Measurements from ENCODE around the gene VIM.

Gene VIM

DNA sequence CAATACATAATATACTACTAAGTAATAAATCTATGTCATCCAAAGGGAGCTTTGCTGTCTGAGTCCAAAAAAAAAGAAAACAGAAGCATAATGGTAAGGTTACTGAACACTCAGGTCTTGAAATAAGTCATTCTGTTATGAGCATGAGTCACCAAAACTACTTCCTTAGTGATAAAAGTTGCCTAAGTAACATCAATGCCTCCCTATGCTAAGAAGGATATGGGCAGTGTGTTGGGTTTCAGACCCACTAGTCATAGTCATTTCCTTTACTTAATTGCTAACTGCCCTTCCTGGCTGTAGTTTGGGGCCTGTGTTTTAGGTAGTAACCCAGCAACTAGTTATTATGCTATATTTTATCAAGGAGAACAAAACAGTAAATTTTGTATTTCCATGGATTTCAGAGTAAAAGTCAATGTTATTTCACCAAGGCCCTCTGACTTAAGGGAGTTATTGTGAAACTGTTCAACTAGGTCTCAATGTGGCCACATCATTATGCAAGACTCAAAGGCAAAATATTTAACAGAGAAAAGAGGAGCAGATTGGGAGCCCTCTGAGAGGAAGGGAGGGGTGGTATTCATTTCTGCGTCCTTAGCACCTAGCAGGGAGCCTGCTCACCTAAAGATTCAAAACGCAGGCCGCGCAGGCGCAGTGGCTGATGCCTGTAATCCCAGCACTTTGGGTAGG is 11.7 kb upstream of the VIM start:
- DNase-seq (ENCODE audit: low spot score) = peak; percentile 72
- no peak for TF ChIP-seq CTCF (IDR thresholded peaks at IDR 0.05; ENCODE audit: extremely low read depth, missing control alignments)

- TF ChIP-seq CTCF (IDR thresholded peaks at IDR 0.05; ENCODE audit: extremely low read depth, missing control alignments) = no peak
- no peak for DNase-seq (ENCODE audit: low spot score)
Observed at GRCh38 chr10:17216901-17217395, 11.1 kb upstream of the VIM start.

DNA sequence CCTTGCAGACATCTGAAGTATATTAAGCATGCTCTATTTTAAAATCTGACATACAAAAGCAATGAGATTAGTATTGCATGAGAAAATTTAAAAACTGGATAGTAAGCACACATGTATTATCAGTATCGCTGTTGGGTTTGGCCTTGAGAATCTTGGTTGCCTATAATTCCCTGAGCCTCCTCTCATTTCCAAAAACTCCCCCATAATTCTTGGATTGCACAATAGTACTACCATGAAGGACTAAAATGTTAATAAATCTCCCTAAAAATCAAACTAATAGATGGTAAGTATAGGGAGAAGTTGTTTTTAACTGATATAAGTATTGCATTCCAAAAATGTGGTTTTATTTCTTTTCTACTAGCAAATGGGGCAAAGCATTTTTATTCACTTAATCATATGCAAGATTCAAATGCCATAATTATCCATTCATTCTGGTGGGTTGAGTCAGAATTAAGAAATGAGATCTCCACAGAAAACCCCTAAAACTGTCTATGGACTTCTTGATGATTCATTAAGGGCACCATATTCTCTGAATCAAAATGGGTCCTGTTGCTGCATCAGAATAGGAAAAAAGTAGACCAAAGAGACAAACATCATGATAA is 10.3 kb upstream of the VIM start:
- DNase-seq (ENCODE audit: low spot score) = no peak
- TF ChIP-seq CTCF (IDR thresholded peaks at IDR 0.05; ENCODE audit: extremely low read depth, missing control alignments) = no peak

- TF ChIP-seq CTCF (IDR thresholded peaks at IDR 0.05; ENCODE audit: extremely low read depth, missing control alignments) = no peak
- no peak for DNase-seq (ENCODE audit: low spot score)
Observed at GRCh38 chr10:17219024-17219423, 9.0 kb upstream of the VIM start.

DNA sequence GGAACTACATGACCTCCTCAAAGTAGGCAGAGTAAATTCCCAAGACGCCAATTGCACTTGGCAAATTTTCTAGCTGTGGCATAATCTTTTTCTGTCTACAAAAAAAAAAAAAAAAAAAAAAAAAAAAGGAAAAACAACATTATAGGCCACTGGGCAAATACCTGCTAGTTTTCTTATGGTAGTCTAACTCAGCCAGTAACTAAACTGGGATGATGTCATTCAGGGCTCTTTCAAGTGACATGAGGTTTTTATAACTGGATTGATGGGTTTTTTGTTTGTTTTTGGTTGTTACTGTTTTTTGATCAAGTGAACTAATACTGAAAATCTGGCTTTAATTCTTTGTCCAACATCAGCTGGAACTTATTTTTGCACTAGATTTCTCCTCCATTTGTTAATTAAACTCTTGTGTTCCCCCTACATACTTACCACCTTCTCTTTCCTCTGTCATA is 7.4 kb upstream of the VIM start:
- no peak for DNase-seq (ENCODE audit: low spot score)
- no peak for TF ChIP-seq CTCF (IDR thresholded peaks at IDR 0.05; ENCODE audit: extremely low read depth, missing control alignments)

DNA sequence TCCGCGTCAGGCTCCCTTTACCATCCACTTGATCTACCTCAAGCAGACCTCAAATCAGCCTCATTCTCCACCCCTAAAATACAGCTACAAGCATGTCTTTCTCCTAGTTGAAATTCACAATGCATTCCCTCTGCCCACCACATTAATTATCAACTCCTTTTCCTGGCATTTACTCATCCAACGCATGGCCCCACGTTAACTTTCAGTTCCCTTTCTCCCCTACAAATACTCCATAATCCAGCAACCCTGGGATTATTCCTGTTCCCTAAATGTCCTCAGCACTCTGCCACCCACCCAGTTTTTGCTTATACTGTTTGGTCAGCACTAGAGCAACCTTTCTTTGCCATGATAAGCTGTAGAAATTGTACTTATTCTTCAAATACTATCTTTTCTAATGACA is 5.7 kb upstream of the VIM start:
- no peak for TF ChIP-seq CTCF (IDR thresholded peaks at IDR 0.05; ENCODE audit: extremely low read depth, missing control alignments)
- no peak for DNase-seq (ENCODE audit: low spot score)

- no peak for TF ChIP-seq CTCF (IDR thresholded peaks at IDR 0.05; ENCODE audit: extremely low read depth, missing control alignments)
- no peak for DNase-seq (ENCODE audit: low spot score)
Observed at GRCh38 chr10:17225808-17226207, 2.2 kb upstream of the VIM start.
